H1 (cell line): ENCODE results near the gene UBE2J1. TPM values are rescaled to one million over a fixed set of nuclear protein-coding genes. Genes with fewer than 3 reads are reported as not detected.

ENCODE experiments used
- CTCF ChIA-PET: fragments of 300-600 bp; sonication (Branson Sonifier 250); formaldehyde crosslinking; loops from one replicate; lab custom pipeline; 2021; ENCODE audit not compliant: partially characterized antibody; lab: Charles Lee
- POLR2A ChIA-PET: fragments of 300-600 bp; sonication (Branson Sonifier 250); formaldehyde crosslinking; loops from one replicate; lab custom pipeline; 2021; ENCODE audit warnings: inconsistent platforms; ENCODE audit not compliant: partially characterized antibody; lab: Charles Lee
- DNase-seq, 2 experiments: peaks; one replicate each; pipeline versions ENCODE4 v3.0.0 to v3.0.0-alpha.2; 2010 to 2022; ENCODE audit warnings: low spot score in 2 of 2, low read depth in 1 of 2, mixed read lengths in 1 of 2
- FAIRE-seq: peaks from 2 replicates; lab custom pipeline; 2011; peaks lifted over from hg19 to GRCh38; lab: Jason Lieb, UNC
- H2AFZ ChIP-seq: 2 replicates; pipeline ENCODE4 v1.8.1; 2012; ENCODE audit warnings: low read length, inconsistent platforms
- H2AK5ac ChIP-seq: 2 replicates; pipeline ENCODE4 v1.6.1; 2013; ENCODE audit warnings: low read depth, low read length
- H2BK120ac ChIP-seq: replicated peaks from 2 replicates; pipeline ENCODE3; 2013; ENCODE audit warnings: low read depth, low read length, inconsistent platforms
- H2BK12ac ChIP-seq: 2 replicates; pipeline ENCODE4 v1.6.1; 2013; ENCODE audit warnings: low read depth, low read length
- H2BK15ac ChIP-seq: 2 replicates; pipeline ENCODE4 v1.6.1; 2013; ENCODE audit warnings: low read length
- H2BK20ac ChIP-seq: 2 replicates; pipeline ENCODE4 v1.6.1; 2013; ENCODE audit warnings: low read length
- H2BK5ac ChIP-seq: 2 replicates; pipeline ENCODE4 v1.6.1; 2013; ENCODE audit warnings: low read depth, low read length
- H3K14ac ChIP-seq: 2 replicates; pipeline ENCODE4 v1.6.1; 2013; ENCODE audit warnings: inconsistent platforms; ENCODE audit not compliant: insufficient read length
- H3K18ac ChIP-seq: 2 replicates; pipeline ENCODE4 v1.6.1; 2013; ENCODE audit warnings: low read length; ENCODE audit errors: extremely low read depth
- H3K23ac ChIP-seq: 2 replicates; pipeline ENCODE4 v1.6.1; 2013; ENCODE audit warnings: inconsistent platforms; ENCODE audit not compliant: insufficient read length
- H3K23me2 ChIP-seq: 2 replicates; pipeline ENCODE4 v1.6.1; 2013; ENCODE audit warnings: low read depth, low read length
- H3K27ac ChIP-seq: 2 replicates; pipeline ENCODE4 v1.6.1; 2011; ENCODE audit warnings: low read depth, low read length, inconsistent platforms
- H3K27me3 ChIP-seq, 4 experiments: replicated peaks in 1 of 4; 1 replicate in 1 of 4; 2 replicates in 3 of 4; pipeline versions ENCODE4 v1.6.1 to v1.8.1; 2011 to 2013; ENCODE audit warnings: low read length in 3 of 4, mild to moderate bottlenecking in 3 of 4, inconsistent platforms in 2 of 4, mixed read lengths in 2 of 4, moderate library complexity in 1 of 4; ENCODE audit not compliant: control insufficient read depth in 3 of 4, insufficient read depth in 3 of 4; ENCODE audit errors: extremely low read depth in 1 of 4
- H3K36me3 ChIP-seq, 4 experiments: 2 replicates each; pipeline versions ENCODE4 v1.6.1 to v1.8.1; 2011 to 2013; ENCODE audit warnings: mild to moderate bottlenecking in 4 of 4, low read length in 3 of 4, moderate library complexity in 2 of 4, control low read depth in 1 of 4, inconsistent platforms in 1 of 4; ENCODE audit not compliant: insufficient read depth in 4 of 4, control insufficient read depth in 2 of 4
- H3K4ac ChIP-seq: replicated peaks from 2 replicates; pipeline ENCODE3; 2013; ENCODE audit warnings: low read length, low read depth, mixed read lengths, inconsistent platforms; ENCODE audit not compliant: insufficient read length
- H3K4me1 ChIP-seq, 4 experiments: replicated peaks in 1 of 4; 1 replicate in 1 of 4; 2 replicates in 3 of 4; pipeline versions ENCODE4 v1.6.1 to v1.8.1; 2011 to 2013; ENCODE audit warnings: low read length in 3 of 4, inconsistent platforms in 2 of 4, mixed read lengths in 1 of 4; ENCODE audit not compliant: insufficient read depth in 4 of 4, control insufficient read depth in 3 of 4
- H3K4me2 ChIP-seq, 2 experiments: 2 replicates each; pipeline versions ENCODE4 v1.6.1 to v1.8.1; 2011 to 2013; ENCODE audit warnings: low read depth in 2 of 2, low read length in 2 of 2, control low read depth in 1 of 2, inconsistent platforms in 1 of 2, mild to moderate bottlenecking in 1 of 2; ENCODE audit not compliant: insufficient read depth in 1 of 2
- H3K4me3 ChIP-seq, 4 experiments: fragments of 200-600, 300-600 bp in 1 of 4; sonication (generic), shearing (Covaris generic), sonication (Bioruptor Twin) in 1 of 4; 2 replicates each; pipeline versions ENCODE4 v1.5.1 to v1.8.1; 2011 to 2016; ENCODE audit warnings: low read length in 4 of 4, low read depth in 3 of 4, control low read depth in 2 of 4, inconsistent platforms in 2 of 4, mild to moderate bottlenecking in 2 of 4, mixed read lengths in 1 of 4, moderate library complexity in 1 of 4; ENCODE audit not compliant: insufficient read depth in 2 of 4; ENCODE audit errors: extremely low read depth in 1 of 4
- H3K56ac ChIP-seq: replicated peaks from 2 replicates; pipeline ENCODE3; 2013; ENCODE audit warnings: low read depth, mild to moderate bottlenecking, mixed read lengths, low read length, inconsistent platforms; ENCODE audit not compliant: insufficient read length
- H3K79me1 ChIP-seq: 2 replicates; pipeline ENCODE4 v1.6.1; 2013; ENCODE audit warnings: low read depth, low read length, control low read depth
- H3K79me2 ChIP-seq, 2 experiments: 2 replicates each; pipeline versions ENCODE4 v1.6.1 to v1.8.1; 2012 to 2013; ENCODE audit warnings: low read length in 2 of 2, mild to moderate bottlenecking in 2 of 2, inconsistent platforms in 1 of 2; ENCODE audit not compliant: insufficient read depth in 2 of 2, control insufficient read depth in 1 of 2
- H3K9ac ChIP-seq, 4 experiments: replicated peaks in 1 of 4; 1 replicate in 1 of 4; 2 replicates in 3 of 4; pipeline versions ENCODE4 v1.6.1 to v1.8.1; 2011 to 2013; ENCODE audit warnings: low read depth in 3 of 4, low read length in 3 of 4, control low read depth in 2 of 4, mild to moderate bottlenecking in 2 of 4, moderate library complexity in 2 of 4, inconsistent platforms in 1 of 4; ENCODE audit errors: extremely low read depth in 1 of 4
- H3K9me3 ChIP-seq, 2 experiments: 2 replicates each; pipeline versions ENCODE4 v1.6.1 to v1.8.1; 2012 to 2013; ENCODE audit warnings: mild to moderate bottlenecking in 2 of 2, moderate library complexity in 2 of 2, control low read depth in 1 of 2, inconsistent platforms in 1 of 2, low read depth in 1 of 2, low read length in 1 of 2, mixed read lengths in 1 of 2; ENCODE audit not compliant: insufficient read depth in 2 of 2
- H4K20me1 ChIP-seq, 2 experiments: replicated peaks in 1 of 2; 2 replicates each; pipeline versions ENCODE3 to v1.8.1; 2011 to 2013; ENCODE audit warnings: inconsistent platforms in 2 of 2, low read length in 2 of 2, mild to moderate bottlenecking in 1 of 2; ENCODE audit not compliant: insufficient read depth in 2 of 2, control insufficient read depth in 1 of 2
- H4K5ac ChIP-seq: 2 replicates; pipeline ENCODE4 v1.6.1; 2013; ENCODE audit warnings: low read length, low read depth, mixed read lengths, inconsistent platforms; ENCODE audit not compliant: insufficient read length
- H4K8ac ChIP-seq: 2 replicates; pipeline ENCODE4 v1.8.0; 2013; ENCODE audit warnings: mild to moderate bottlenecking, moderate library complexity, low read length, inconsistent platforms; ENCODE audit not compliant: insufficient read depth; ENCODE audit errors: extremely low read depth
- H4K91ac ChIP-seq: replicated peaks from 2 replicates; pipeline ENCODE3; 2013; ENCODE audit warnings: low read length, mixed read lengths, inconsistent platforms; ENCODE audit not compliant: insufficient read length
- BCL11A ChIP-seq, 2 experiments: IDR thresholded peaks; one replicate each; pipeline ENCODE4 v1.6.1; 2011; ENCODE audit warnings: low read depth in 2 of 2, low read length in 2 of 2, mild to moderate bottlenecking in 2 of 2
- E2F6 ChIP-seq: IDR thresholded peaks from 2 replicates; pipeline ENCODE4 v1.6.1; 2012; ENCODE audit warnings: inconsistent platforms
- HDAC2 ChIP-seq, 2 experiments: fragments of 300-600 bp in 1 of 2; sonication (generic) in 1 of 2; IDR thresholded peaks; 2 replicates each; pipeline ENCODE4 v1.6.1; 2011 to 2012; ENCODE audit warnings: low read depth in 2 of 2, low read length in 2 of 2, mild to moderate bottlenecking in 2 of 2, moderate library complexity in 2 of 2, borderline replicate concordance in 1 of 2, inconsistent platforms in 1 of 2
- SP2 ChIP-seq: IDR thresholded peaks from 2 replicates; pipeline ENCODE4 v1.6.1; 2012; ENCODE audit warnings: mild to moderate bottlenecking, low read length, inconsistent platforms
- SUZ12 ChIP-seq: fragments of 200-600 bp; sonication (generic); IDR thresholded peaks from 2 replicates; pipeline ENCODE4 v1.6.1; 2012; ENCODE audit warnings: mild to moderate bottlenecking, inconsistent platforms, low read length, moderate library complexity, mixed read lengths
- WGBS, 2 experiments: shearing (Covaris generic) in 1 of 2; methylation state at CpG; one replicate each; pipeline versions ENCODE4 v1.1.6 to v1.1.7; 2013 to 2015; ENCODE audit warnings: low lambda C conversion rate in 2 of 2, mixed read lengths in 2 of 2, inconsistent platforms in 1 of 2, low coverage in 1 of 2, missing lambda C conversion rate in 1 of 2; ENCODE audit not compliant: insufficient replicate concordance in 2 of 2, insufficient coverage in 1 of 2, insufficient read length in 1 of 2; ENCODE audit errors: extremely low coverage in 1 of 2, missing lambda C conversion rate in 1 of 2; 5-methylcytosine and 5-hydroxymethylcytosine counted together
- polyA plus RNA-seq, 7 experiments: library from polyadenylated mRNA; depleted of rRNA in 3 of 7; stranded (reverse) in 5 of 7; unstranded in 2 of 7; fragments of >200 nt in 5 of 7; fragments of 200-250 nt in 2 of 7; gene quantifications; 1 replicate in 5 of 7; 2 replicates in 1 of 7; 4 replicates in 1 of 7; pipeline versions ENCODE4 v1.2.1 to v1.2.3, GENCODE V29; 2011 to 2013; ENCODE audit warnings: missing spikeins in 2 of 7, mixed read lengths in 2 of 7
- total RNA-seq: library from RNA; stranded (reverse); fragmentation: NEBNext Ultra II Directional; extraction: Animal tissue kit (Norgen Biotek cat#: 25700); gene quantifications from 2 replicates; pipeline ENCODE4 v1.2.1, GENCODE V29; 2021

The UBE2J1 gene
- total and polyA plus RNA-seq, 2 of the 8 experiments (the other 6 are each of a cell fraction or from before 2014, with no cell fraction given) = 8.5 to 15.2 TPM

- no peak overlapping the region for H3K4me2 ChIP-seq
- ChIA-PET POLR2A (no interaction called here), CTCF (no interaction called here)
- no peak overlapping the region for H3K4me3 ChIP-seq
- DNase-seq = no peak
- no peak overlapping the region for H4K91ac ChIP-seq
- peaks cover 4% of the 10 kb centered on the region; the same call in 1 of the 2 replicates for H3K79me1 ChIP-seq
- H2BK5ac ChIP-seq = no peak overlapping the region
- no peak overlapping the region for H3K56ac ChIP-seq
- H3K27ac ChIP-seq = no peak overlapping the region
- H3K27me3 ChIP-seq = no peaks in the 10 kb centered on the region
- no peak for FAIRE-seq
- H3K36me3 ChIP-seq = no peaks in the 10 kb centered on the region
- no peak overlapping the region for H2BK120ac ChIP-seq
- no peak overlapping the region for H3K9ac ChIP-seq
- H2BK12ac ChIP-seq = no peak overlapping the region
- 0 out of 4 replicates have a peak, but pooled peaks cover 0 to 2% of the 10 kb centered on the region in 2 experiments for H3K79me2 ChIP-seq
- H2BK15ac ChIP-seq = no peak overlapping the region
- H2AK5ac ChIP-seq = no peak overlapping the region
- H3K14ac ChIP-seq = no peak overlapping the region
- no peak overlapping the region for H3K23ac ChIP-seq
- H2AFZ ChIP-seq = no peak overlapping the region
- H4K20me1 ChIP-seq = no peaks in the 10 kb centered on the region
- no peaks in the 10 kb centered on the region for H3K23me2 ChIP-seq
- WGBS, 2 experiments = 89% methylated on average over 1 of the region's 1 CpG; no CpG with 5 or more reads in 1 of the 2 experiments
- H3K9me3 ChIP-seq = no peaks in the 10 kb centered on the region
- H3K18ac ChIP-seq = no peak overlapping the region
- no peak overlapping the region for H4K5ac ChIP-seq
- H3K4ac ChIP-seq = no peak overlapping the region
- no peak overlapping the region for H4K8ac ChIP-seq
- no peak for TF ChIP-seq SUZ12
- TF ChIP-seq E2F6 = no peak
- TF ChIP-seq SP2 = no peak
- no peak for TF ChIP-seq HDAC2 (IDR thresholded peaks at IDR 0.05; ENCODE audit: borderline replicate concordance in 1 of 2, low read depth in 2 of 2, low read length in 2 of 2)
- TF ChIP-seq BCL11A (IDR thresholded peaks at IDR 0.05; ENCODE audit: low read depth in 2 of 2, low read length in 2 of 2) = no peak
- no peak overlapping the region for H2BK20ac ChIP-seq
- H3K4me1 ChIP-seq = no peaks in the 10 kb centered on the region
Measured at GRCh38 chr6:89393659-89394058, 41.1 kb upstream of the UBE2J1 start.
